DMS153 (cell line): ENCODE results near the gene EPG5.
"Not testable (repeated sequence)": the region's sequence is repeated elsewhere in the genome, so short reads cannot be mapped to it uniquely, and the experiment has no call there.

Source experiments
- DNase-seq: peaks from one replicate; lab custom pipeline; 2025; lab: John Stamatoyannopoulos, UW

EPG5 gene

GRCh38 chr18:45863469-45863868 lies 103.7 kb downstream of the EPG5 start:
- no peak for DNase-seq

GRCh38 chr18:45861926-45862325 lies 105.2 kb downstream of the EPG5 start:
- no peak for DNase-seq

- no peak for DNase-seq
Measured at GRCh38 chr18:45860971-45861370, 106.2 kb downstream of the EPG5 start.

- no peak for DNase-seq
Measured at GRCh38 chr18:45860492-45860891, 106.6 kb downstream of the EPG5 start.

- no peak for DNase-seq
Measured at GRCh38 chr18:45859334-45859733, 107.8 kb downstream of the EPG5 start.

- no peak for DNase-seq
Measured at GRCh38 chr18:45856531-45856930, 110.6 kb downstream of the EPG5 start.

- DNase-seq = no peak
Measured at GRCh38 chr18:45854036-45854586, 113.0 kb downstream of the EPG5 start.

GRCh38 chr18:45852631-45853030 lies 114.5 kb downstream of the EPG5 start:
- no peak for DNase-seq

GRCh38 chr18:45851161-45851925 lies 115.8 kb downstream of the EPG5 start:
- DNase-seq = no peak

GRCh38 chr18:45850021-45850420 lies 117.1 kb downstream of the EPG5 start:
- no peak for DNase-seq

GRCh38 chr18:45849529-45849928 lies 117.6 kb downstream of the EPG5 start:
- DNase-seq = no peak

- not testable (repeated sequence) for DNase-seq
Measured at GRCh38 chr18:45848643-45849042, 118.5 kb downstream of the EPG5 start.

- no peak for DNase-seq
Measured at GRCh38 chr18:45847119-45847518, 120.0 kb downstream of the EPG5 start.

GRCh38 chr18:45845410-45845809 lies 121.7 kb downstream of the EPG5 start:
- no peak for DNase-seq

- no peak for DNase-seq
Measured at GRCh38 chr18:45844938-45845337, 122.2 kb downstream of the EPG5 start.

- no peak for DNase-seq
Measured at GRCh38 chr18:45843019-45843418, 124.1 kb downstream of the EPG5 start.

GRCh38 chr18:45841765-45842442 lies 125.2 kb downstream of the EPG5 start:
- no peak for DNase-seq

- DNase-seq = no peak
Measured at GRCh38 chr18:45841060-45841764, 125.9 kb downstream of the EPG5 start.

- DNase-seq = peak; percentile 77
Measured at GRCh38 chr18:45839414-45840395, 127.4 kb downstream of the EPG5 start.

- DNase-seq = no peak
Measured at GRCh38 chr18:45838302-45839070, 128.6 kb downstream of the EPG5 start.
